ENCODE data around the gene TCF7.

Gene TCF7

DNA sequence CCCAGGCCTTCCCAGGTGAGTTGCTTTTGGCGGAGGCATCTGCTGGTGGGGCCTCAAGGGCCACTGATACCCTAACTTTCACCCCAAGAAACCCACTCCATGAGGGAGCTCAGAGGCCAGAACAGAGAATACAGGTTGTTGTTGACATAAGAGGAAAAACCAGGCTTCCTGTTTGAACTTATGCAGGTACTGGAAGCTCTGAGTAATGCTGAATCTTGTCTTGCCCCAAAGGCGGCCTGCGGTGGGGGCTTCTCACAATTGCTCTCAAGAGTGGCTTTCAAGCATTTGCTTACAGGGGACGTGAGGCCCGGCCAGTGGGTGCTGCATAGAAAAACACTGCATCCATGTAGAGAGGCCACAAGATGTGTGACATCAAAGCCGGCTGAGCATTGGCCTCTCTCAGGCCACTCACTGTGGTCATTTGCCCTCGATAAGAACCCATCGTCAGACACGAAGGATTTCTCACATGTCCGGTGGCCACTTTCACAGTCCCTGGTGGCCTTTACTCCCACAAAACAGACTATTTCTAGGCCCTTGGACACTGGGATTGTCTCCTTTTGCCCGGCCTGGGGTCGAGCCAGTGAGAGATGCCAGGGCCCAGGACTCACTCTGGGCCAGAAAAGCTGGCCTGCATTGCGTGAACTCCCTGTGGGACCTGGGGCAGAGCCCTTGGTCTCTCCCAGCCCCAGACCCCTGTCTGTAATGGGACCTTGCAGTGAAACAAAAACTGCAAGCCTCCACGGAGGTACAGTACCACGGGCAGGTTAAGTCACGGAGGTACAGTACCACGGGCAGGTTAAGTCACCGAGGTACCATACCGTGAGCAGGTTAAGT is 34.5 kb upstream of the TCF7 start:
- H3K4me3 ChIP-seq (ENCODE audit: low read depth in 1 of 5, low read length in 5 of 5), result no peak overlapping the region
- no peaks in the 10 kb centered on the region for H3K36me3 ChIP-seq (ENCODE audit: control insufficient read depth in 5 of 5, insufficient read depth in 5 of 5, low read length in 5 of 5)
- H3K9me3 ChIP-seq (ENCODE audit: control insufficient read depth in 5 of 5, low read length in 5 of 5), result no peaks in the 10 kb centered on the region
- H3K27me3 ChIP-seq (ENCODE audit: control insufficient read depth in 5 of 5, insufficient read depth in 4 of 5, low read length in 5 of 5), result no peaks in the 10 kb centered on the region
- H3K4me1 ChIP-seq (ENCODE audit: control insufficient read depth in 5 of 5, insufficient read depth in 5 of 5, low read length in 5 of 5), result peaks cover 0 to 21% (median 14%) of the 10 kb centered on the region in 5 donors
- no peak overlapping the region for H3K27ac ChIP-seq (ENCODE audit: low read depth, low read length)
- no peak overlapping the region for H3K9ac ChIP-seq (ENCODE audit: low read length in 5 of 5)

DNA sequence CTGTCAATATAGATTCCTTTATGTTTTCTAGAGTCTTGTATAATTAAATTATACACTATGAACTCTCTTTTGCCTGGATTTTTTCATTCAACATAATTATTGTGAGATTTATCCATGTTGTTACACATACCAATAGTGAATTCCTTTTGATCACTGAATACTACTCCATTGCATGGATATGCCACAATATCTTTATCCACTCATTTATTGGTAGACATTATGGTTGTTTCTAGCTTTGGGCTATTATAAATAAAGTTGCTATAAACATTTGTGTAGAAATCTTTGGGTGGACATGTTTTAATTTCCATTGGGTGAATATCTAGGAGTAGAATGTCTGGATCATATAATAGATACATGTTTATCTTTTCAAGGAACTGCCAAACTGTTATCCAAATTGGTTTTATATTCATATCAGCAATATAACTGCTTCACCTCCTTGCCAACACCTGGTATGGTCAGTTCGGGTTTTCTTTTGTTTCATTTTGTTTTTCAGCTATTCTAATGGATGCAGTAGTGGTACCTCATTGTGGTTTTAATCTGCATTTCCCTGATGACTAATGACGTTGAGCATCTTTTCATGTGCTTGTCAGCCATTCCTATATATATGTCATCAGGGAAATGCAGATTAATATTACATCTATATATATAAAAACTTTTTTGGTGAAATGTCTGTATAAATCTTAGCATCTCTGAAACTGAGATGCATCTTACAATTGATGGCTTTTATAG is 32.1 kb upstream of the TCF7 start:
- Histone ChIP-seq H3K36me3 (ENCODE audit: control insufficient read depth in 5 of 5, insufficient read depth in 5 of 5, low read length in 5 of 5) (no peaks in the 10 kb centered on the region), H3K9ac (ENCODE audit: low read length in 5 of 5) (no peak overlapping the region), H3K9me3 (ENCODE audit: control insufficient read depth in 5 of 5, low read length in 5 of 5) (no peaks in the 10 kb centered on the region)

DNA sequence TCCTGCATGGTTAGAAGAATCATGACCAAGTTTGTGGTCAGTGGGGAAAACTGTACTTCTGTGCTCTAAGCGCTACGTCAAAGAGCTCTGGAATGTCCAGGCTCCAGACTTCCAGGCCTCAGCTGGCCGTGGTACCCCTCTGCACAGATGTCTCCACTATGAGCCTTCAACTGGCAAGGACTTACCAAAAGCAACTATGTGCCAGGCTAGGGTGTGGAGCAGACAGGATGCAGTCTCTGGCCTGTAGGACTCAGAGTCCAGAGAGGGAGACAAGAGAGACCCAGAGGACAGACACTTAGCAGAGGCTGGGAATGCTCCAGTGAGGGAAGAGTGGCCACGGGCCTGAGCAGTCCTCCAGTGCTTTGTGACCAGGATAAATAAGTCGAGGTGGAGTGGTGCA is 31.0 kb upstream of the TCF7 start:
- Histone ChIP-seq H3K36me3 (ENCODE audit: control insufficient read depth in 5 of 5, insufficient read depth in 5 of 5, low read length in 5 of 5) (no peaks in the 10 kb centered on the region), H3K9ac (ENCODE audit: low read length in 5 of 5) (no peak overlapping the region), H3K27me3 (ENCODE audit: control insufficient read depth in 5 of 5, insufficient read depth in 4 of 5, low read length in 5 of 5) (no peaks in the 10 kb centered on the region), H3K27ac (ENCODE audit: low read depth, low read length) (no peak overlapping the region), H3K4me1 (ENCODE audit: control insufficient read depth in 5 of 5, insufficient read depth in 5 of 5, low read length in 5 of 5) (peaks cover 0 to 13% (median 11%) of the 10 kb centered on the region in 5 donors), H3K4me3 (ENCODE audit: low read depth in 1 of 5, low read length in 5 of 5) (no peak overlapping the region), H3K9me3 (ENCODE audit: control insufficient read depth in 5 of 5, low read length in 5 of 5) (no peaks in the 10 kb centered on the region)

More for the DNA sequence above, 32.1 kb upstream of the TCF7 start:
- Histone ChIP-seq H3K4me1 (ENCODE audit: control insufficient read depth in 5 of 5, insufficient read depth in 5 of 5, low read length in 5 of 5) (peaks cover 0 to 21% (median 14%) of the 10 kb centered on the region in 5 donors), H3K27me3 (ENCODE audit: control insufficient read depth in 5 of 5, insufficient read depth in 4 of 5, low read length in 5 of 5) (no peaks in the 10 kb centered on the region), H3K27ac (ENCODE audit: low read depth, low read length) (no peak overlapping the region), H3K4me3 (ENCODE audit: low read depth in 1 of 5, low read length in 5 of 5) (no peak overlapping the region)

DNA sequence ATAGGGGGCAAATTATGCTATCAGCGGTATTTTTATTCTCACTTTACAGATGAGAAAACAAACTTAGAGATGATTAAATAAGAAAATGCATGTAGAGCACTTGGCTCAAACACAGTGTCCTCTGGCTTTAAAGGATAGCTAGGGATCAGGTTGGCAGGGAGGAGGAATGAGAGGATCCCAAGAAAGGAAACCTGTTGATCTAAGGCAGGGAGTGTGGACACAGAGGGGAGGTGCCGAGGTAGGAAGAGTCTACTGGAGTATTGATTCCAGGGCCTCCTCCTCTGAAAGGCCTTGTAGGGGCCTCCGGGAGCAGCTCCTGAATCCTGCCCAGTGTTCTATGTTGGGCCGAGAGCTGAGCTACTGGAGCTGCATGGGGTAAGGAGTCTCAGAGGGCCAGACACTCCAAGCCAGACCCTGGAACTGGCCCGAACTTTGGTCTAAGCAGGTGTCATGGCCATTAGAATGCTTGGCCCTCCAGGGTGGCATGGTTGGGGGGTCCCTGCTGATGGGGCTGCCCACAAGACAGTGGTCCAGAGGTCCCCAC is 30.4 kb upstream of the TCF7 start:
- H3K9me3 ChIP-seq (ENCODE audit: control insufficient read depth in 5 of 5, low read length in 5 of 5), result no peaks in the 10 kb centered on the region
- H3K4me3 ChIP-seq (ENCODE audit: low read depth in 1 of 5, low read length in 5 of 5), result no peak overlapping the region
- no peak overlapping the region for H3K9ac ChIP-seq (ENCODE audit: low read length in 5 of 5)
- H3K36me3 ChIP-seq (ENCODE audit: control insufficient read depth in 5 of 5, insufficient read depth in 5 of 5, low read length in 5 of 5), result no peaks in the 10 kb centered on the region
- H3K4me1 ChIP-seq (ENCODE audit: control insufficient read depth in 5 of 5, insufficient read depth in 5 of 5, low read length in 5 of 5), result peaks cover 0 to 13% (median 11%) of the 10 kb centered on the region in 5 donors
- H3K27me3 ChIP-seq (ENCODE audit: control insufficient read depth in 5 of 5, insufficient read depth in 4 of 5, low read length in 5 of 5), result no peaks in the 10 kb centered on the region
- no peak overlapping the region for H3K27ac ChIP-seq (ENCODE audit: low read depth, low read length)

DNA sequence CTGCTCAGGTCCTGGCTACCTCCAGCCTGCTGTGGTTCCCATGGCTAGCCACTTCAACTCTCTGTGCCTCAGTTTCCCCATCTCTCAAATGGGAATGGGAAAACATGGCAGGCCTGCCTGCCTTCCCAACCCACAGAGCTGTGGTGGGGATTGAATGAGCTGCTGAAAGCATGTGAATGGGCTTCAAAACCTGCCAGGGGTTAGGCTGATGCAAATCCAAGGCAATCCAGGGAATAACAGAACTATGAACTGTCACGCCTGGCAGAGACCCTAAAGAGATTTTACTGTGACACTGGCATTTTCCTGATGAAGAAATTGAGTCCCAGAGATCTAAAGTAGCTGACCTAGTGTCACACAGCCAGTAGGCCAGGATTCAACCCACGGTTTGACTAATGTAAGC is 29.9 kb upstream of the TCF7 start:
- Histone ChIP-seq H3K4me1 (ENCODE audit: control insufficient read depth in 5 of 5, insufficient read depth in 5 of 5, low read length in 5 of 5) (peaks cover 0 to 10% (median 9%) of the 10 kb centered on the region in 5 donors), H3K9me3 (ENCODE audit: control insufficient read depth in 5 of 5, low read length in 5 of 5) (no peaks in the 10 kb centered on the region), H3K27ac (ENCODE audit: low read depth, low read length) (no peak overlapping the region), H3K27me3 (ENCODE audit: control insufficient read depth in 5 of 5, insufficient read depth in 4 of 5, low read length in 5 of 5) (no peaks in the 10 kb centered on the region), H3K9ac (ENCODE audit: low read length in 5 of 5) (no peak overlapping the region), H3K4me3 (ENCODE audit: low read depth in 1 of 5, low read length in 5 of 5) (no peak overlapping the region), H3K36me3 (ENCODE audit: control insufficient read depth in 5 of 5, insufficient read depth in 5 of 5, low read length in 5 of 5) (no peaks in the 10 kb centered on the region)

DNA sequence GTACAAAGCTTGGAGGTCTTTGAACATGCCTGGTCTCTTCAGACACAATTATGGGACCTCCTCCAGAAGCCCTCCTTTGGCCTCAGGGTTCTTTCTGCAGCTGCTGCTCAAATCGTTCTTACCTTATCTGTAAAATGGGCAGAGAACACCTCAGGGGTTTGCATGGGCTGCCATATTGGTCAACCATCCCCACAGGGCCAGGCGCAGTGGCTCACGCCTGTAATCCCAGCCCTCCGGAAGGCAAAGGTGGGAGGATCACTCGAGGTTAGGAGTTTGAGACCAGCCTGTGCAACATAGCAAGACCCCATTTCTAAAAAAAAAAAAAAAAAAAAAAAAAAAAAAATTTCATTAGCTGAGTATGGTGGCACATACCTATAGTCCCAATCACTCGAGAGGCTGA is 29.1 kb upstream of the TCF7 start:
- Histone ChIP-seq H3K4me1 (ENCODE audit: control insufficient read depth in 5 of 5, insufficient read depth in 5 of 5, low read length in 5 of 5) (peaks cover 0 to 2% (median under 1%) of the 10 kb centered on the region in 5 donors), H3K27me3 (ENCODE audit: control insufficient read depth in 5 of 5, insufficient read depth in 4 of 5, low read length in 5 of 5) (no peaks in the 10 kb centered on the region), H3K4me3 (ENCODE audit: low read depth in 1 of 5, low read length in 5 of 5) (no peak overlapping the region), H3K9ac (ENCODE audit: low read length in 5 of 5) (no peak overlapping the region), H3K27ac (ENCODE audit: low read depth, low read length) (no peak overlapping the region), H3K9me3 (ENCODE audit: control insufficient read depth in 5 of 5, low read length in 5 of 5) (no peaks in the 10 kb centered on the region), H3K36me3 (ENCODE audit: control insufficient read depth in 5 of 5, insufficient read depth in 5 of 5, low read length in 5 of 5) (no peaks in the 10 kb centered on the region)

DNA sequence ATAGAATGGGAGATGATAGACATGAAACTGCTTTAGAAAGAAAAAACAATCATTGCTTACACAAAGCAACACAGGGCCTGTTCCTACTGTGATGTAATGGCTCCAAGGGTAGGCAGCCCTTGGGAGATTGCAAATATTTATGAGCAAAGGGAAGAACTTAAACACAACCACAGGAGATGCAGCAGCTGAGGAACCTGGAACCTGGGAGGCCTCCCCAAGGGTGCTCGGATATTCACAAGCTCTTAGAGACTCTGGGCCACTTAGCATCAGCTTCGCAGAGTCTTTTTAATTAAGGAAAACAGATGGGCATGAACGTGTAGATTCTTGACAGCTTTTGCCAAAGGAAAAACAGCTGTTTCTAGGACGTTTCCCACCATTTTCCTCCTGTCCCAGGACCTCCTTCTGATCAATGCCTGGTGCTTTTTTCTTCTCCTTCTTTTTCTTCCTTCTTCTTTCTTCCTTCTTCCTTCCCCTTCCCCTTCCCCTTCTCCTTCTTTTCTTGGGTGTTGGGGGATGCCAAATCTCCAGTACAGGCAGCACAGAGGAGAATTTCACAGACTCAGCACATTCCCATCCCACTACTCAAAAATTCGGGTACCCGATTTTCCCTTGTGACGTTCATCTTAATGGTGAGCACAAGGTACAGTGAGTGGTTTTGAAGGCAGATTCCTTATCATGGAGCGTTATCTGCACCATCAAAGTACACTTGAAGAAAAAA is 28.1 kb upstream of the TCF7 start:
- Histone ChIP-seq H3K4me1 (ENCODE audit: control insufficient read depth in 5 of 5, insufficient read depth in 5 of 5, low read length in 5 of 5) (peaks cover 0 to 8% (median 6%) of the 10 kb centered on the region in 5 donors), H3K9me3 (ENCODE audit: control insufficient read depth in 5 of 5, low read length in 5 of 5) (no peaks in the 10 kb centered on the region), H3K9ac (ENCODE audit: low read length in 5 of 5) (no peak overlapping the region), H3K36me3 (ENCODE audit: control insufficient read depth in 5 of 5, insufficient read depth in 5 of 5, low read length in 5 of 5) (no peaks in the 10 kb centered on the region), H3K27ac (ENCODE audit: low read depth, low read length) (no peak overlapping the region), H3K27me3 (ENCODE audit: control insufficient read depth in 5 of 5, insufficient read depth in 4 of 5, low read length in 5 of 5) (no peaks in the 10 kb centered on the region), H3K4me3 (ENCODE audit: low read depth in 1 of 5, low read length in 5 of 5) (no peak overlapping the region)

DNA sequence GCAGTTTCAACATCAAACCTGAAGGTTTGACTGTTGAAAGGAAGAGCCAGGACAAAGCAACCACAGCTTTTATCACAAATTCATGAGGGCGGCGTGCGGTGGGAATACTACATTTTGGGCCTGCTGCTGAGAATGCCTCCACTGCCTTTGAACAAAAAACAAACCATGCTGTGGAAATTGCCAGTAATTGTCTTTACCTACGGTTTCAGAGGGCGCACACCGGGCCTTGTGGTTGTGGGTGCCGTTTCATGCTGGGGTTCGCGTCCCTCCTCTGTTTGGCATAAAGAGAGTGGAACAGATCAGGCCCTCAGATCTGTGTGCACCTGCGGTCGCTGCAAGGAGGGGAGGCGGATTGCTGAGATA is 27.6 kb upstream of the TCF7 start:
- H3K4me3 ChIP-seq (ENCODE audit: low read depth in 1 of 5, low read length in 5 of 5), result no peak overlapping the region
- H3K9me3 ChIP-seq (ENCODE audit: control insufficient read depth in 5 of 5, low read length in 5 of 5), result no peaks in the 10 kb centered on the region
- H3K36me3 ChIP-seq (ENCODE audit: control insufficient read depth in 5 of 5, insufficient read depth in 5 of 5, low read length in 5 of 5), result no peaks in the 10 kb centered on the region
- no peaks in the 10 kb centered on the region for H3K27me3 ChIP-seq (ENCODE audit: control insufficient read depth in 5 of 5, insufficient read depth in 4 of 5, low read length in 5 of 5)
- H3K9ac ChIP-seq (ENCODE audit: low read length in 5 of 5), result no peak overlapping the region
- no peak overlapping the region for H3K27ac ChIP-seq (ENCODE audit: low read depth, low read length)
- H3K4me1 ChIP-seq (ENCODE audit: control insufficient read depth in 5 of 5, insufficient read depth in 5 of 5, low read length in 5 of 5), result peaks cover 0 to 14% (median 12%) of the 10 kb centered on the region in 5 donors

DNA sequence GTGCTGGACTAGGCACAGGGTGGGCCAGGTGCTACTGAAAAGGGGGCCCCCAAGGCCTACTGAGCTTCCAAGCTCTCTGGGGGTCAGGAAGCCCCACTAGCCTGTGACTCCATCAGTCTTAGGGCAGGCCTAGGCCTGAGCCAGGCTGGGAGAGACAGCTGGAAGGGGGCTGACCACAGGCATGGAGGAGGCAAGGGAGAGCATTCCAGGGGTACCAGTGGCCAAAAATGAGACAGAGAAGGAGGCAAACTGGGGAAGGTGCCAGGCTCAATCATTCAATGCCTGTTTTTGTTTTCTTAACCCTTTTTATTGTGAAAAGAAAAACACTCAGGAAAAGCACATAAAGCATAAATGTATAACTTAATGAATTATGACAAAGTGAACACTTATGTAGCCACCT is 26.2 kb upstream of the TCF7 start:
- Histone ChIP-seq H3K27me3 (ENCODE audit: control insufficient read depth in 5 of 5, insufficient read depth in 4 of 5, low read length in 5 of 5) (no peaks in the 10 kb centered on the region), H3K4me1 (ENCODE audit: control insufficient read depth in 5 of 5, insufficient read depth in 5 of 5, low read length in 5 of 5) (peaks cover 0 to 23% (median 14%) of the 10 kb centered on the region in 5 donors), H3K4me3 (ENCODE audit: low read depth in 1 of 5, low read length in 5 of 5) (no peak overlapping the region), H3K9ac (ENCODE audit: low read length in 5 of 5) (no peak overlapping the region), H3K9me3 (ENCODE audit: control insufficient read depth in 5 of 5, low read length in 5 of 5) (no peaks in the 10 kb centered on the region), H3K36me3 (ENCODE audit: control insufficient read depth in 5 of 5, insufficient read depth in 5 of 5, low read length in 5 of 5) (no peaks in the 10 kb centered on the region), H3K27ac (ENCODE audit: low read depth, low read length) (no peak overlapping the region)

Data from subcutaneous abdominal adipose tissue (tissue), 5 donors.